Measurements from ENCODE around the gene FMN1. TPM values are rescaled to one million over a fixed set of nuclear protein-coding genes. Genes with fewer than 3 reads are reported as not detected.

FMN1 gene
- total and polyA plus RNA-seq, 10 donors: 0.43 to 42.1 (median 8.6) TPM

DNA sequence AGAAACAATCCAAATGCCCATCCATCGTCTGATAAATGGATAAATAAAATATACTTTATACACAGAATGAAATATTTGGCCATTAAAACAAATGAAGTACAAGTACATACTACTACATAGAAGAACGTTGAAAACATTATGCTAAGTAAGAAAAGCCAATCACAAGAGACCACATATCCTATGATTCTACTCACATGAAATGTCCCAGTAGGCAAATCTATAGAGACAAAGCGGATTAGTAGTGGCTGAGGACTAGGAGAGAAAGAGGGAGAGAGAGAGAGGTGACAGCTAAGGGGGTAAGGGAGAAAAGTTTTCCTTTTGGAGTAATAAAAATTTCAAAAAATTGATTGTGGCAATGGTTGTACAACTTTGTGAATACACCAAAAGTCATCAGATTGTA, 329.7 kb downstream of the FMN1 start:
- Histone ChIP-seq H3K4me1 (peaks cover 3 to 46% (median 18%) of the 10 kb centered on the region in 6 donors), H3K27ac (no peak overlapping the region), H3K9me3 (no peaks in the 10 kb centered on the region), H3K36me3 (no peaks in the 10 kb centered on the region), H3K27me3 (replicated peaks in 1 of 7) (no peaks in the 10 kb centered on the region), H3K4me3 (no peak overlapping the region)
- intact Hi-C loops (cut with DNase I; ENCODE audit: low total_unique reads): no loop called here
- TF ChIP-seq, protein P1, sequence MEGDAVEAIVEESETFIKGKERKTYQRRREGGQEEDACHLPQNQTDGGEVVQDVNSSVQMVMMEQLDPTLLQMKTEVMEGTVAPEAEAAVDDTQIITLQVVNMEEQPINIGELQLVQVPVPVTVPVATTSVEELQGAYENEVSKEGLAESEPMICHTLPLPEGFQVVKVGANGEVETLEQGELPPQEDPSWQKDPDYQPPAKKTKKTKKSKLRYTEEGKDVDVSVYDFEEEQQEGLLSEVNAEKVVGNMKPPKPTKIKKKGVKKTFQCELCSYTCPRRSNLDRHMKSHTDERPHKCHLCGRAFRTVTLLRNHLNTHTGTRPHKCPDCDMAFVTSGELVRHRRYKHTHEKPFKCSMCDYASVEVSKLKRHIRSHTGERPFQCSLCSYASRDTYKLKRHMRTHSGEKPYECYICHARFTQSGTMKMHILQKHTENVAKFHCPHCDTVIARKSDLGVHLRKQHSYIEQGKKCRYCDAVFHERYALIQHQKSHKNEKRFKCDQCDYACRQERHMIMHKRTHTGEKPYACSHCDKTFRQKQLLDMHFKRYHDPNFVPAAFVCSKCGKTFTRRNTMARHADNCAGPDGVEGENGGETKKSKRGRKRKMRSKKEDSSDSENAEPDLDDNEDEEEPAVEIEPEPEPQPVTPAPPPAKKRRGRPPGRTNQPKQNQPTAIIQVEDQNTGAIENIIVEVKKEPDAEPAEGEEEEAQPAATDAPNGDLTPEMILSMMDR (IDR thresholded peaks at IDR 0.05 in 8 of 11, conservative IDR thresholded peaks at IDR 0.05 in 3 of 11): no peak
- TF ChIP-seq POLR2AphosphoS5 (IDR thresholded peaks at IDR 0.05) (no peak), POLR2A (IDR thresholded peaks at IDR 0.05) (no peak)
- no peak for DNase-seq
- WGBS, 5 donors: 88 to 95% (median 90%) methylated on average over 3 of the region's 3 CpGs

DNA sequence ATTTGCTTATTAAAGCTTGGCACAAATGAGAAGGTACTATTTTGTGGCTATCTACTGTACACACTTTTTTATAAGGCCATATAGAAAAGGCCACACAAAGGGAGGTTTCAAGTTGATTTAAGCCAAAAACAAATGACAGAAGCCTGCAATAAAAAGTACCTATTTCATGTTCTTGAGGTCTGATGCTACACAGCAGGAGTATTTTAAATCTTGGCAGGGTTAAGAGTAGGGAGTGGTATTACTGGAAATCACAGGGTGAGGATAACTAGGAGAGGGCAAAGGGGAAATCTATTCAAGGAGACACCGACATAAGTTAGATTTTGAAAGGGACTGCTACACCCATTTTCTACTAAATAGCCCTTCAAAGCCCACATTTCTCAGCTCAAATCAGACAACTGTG, 330.5 kb downstream of the FMN1 start:
- DNase-seq: no peak
- intact Hi-C loops (cut with DNase I; ENCODE audit: low total_unique reads): no loop called here
- H3K4me1 ChIP-seq: peaks cover 3 to 43% (median 18%) of the 10 kb centered on the region in 6 donors
- H3K9me3 ChIP-seq: no peaks in the 10 kb centered on the region
- TF ChIP-seq, protein P1 (IDR thresholded peaks at IDR 0.05 in 8 of 11, conservative IDR thresholded peaks at IDR 0.05 in 3 of 11): no peak
- TF ChIP-seq POLR2A (IDR thresholded peaks at IDR 0.05) (no peak), POLR2AphosphoS5 (IDR thresholded peaks at IDR 0.05) (no peak)
- WGBS, 5 donors: 40 to 80% (median 74%) methylated on average over 1 of the region's 1 CpG
- no peak overlapping the region for H3K27ac ChIP-seq
- H3K27me3 ChIP-seq (replicated peaks in 1 of 7): no peaks in the 10 kb centered on the region
- no peak overlapping the region for H3K4me3 ChIP-seq
- H3K36me3 ChIP-seq: no peaks in the 10 kb centered on the region

DNA sequence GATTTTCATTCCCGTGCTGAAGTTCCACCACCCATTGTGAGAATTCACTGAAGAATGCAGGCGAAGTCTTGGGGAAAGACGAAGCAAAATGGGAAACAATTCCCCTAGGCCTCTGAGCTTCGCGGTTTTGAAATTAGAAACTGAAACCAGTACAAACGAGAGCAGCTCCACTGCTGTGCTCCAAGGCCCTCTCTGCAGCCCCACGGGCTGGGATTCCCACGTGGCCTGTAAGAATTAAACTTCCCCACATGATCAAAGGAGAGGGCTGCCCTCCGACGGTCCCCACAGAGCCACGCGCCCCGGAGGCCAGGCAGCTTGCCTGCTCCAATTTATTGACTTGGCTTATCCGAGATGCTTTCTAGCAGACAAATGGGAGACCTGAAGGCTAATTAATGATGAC, 332.8 kb downstream of the FMN1 start:
- peak; percentile 80 for DNase-seq
- peaks cover 3 to 39% (median 16%) of the 10 kb centered on the region in 6 donors for H3K4me1 ChIP-seq
- intact Hi-C loops (cut with DNase I; ENCODE audit: low total_unique reads): no loop called here
- no peaks in the 10 kb centered on the region for H3K27me3 ChIP-seq (replicated peaks in 1 of 7)
- peak overlapping the region in 7 of 8 donors; percentile 28 to 78 (median 58) for H3K27ac ChIP-seq
- peak overlapping the region in 3 of 8 donors; percentile 6 to 19 (median 15) for H3K4me3 ChIP-seq
- TF ChIP-seq, protein P1 (IDR thresholded peaks at IDR 0.05 in 8 of 11, conservative IDR thresholded peaks at IDR 0.05 in 3 of 11): no peak
- peak in 2 of 3 donors; percentile 43 for TF ChIP-seq POLR2AphosphoS5 (IDR thresholded peaks at IDR 0.05)
- no peaks in the 10 kb centered on the region for H3K9me3 ChIP-seq
- no peaks in the 10 kb centered on the region for H3K36me3 ChIP-seq
- 27 to 42% (median 33%) methylated on average over 14 of the region's 14 CpGs for WGBS, 5 donors

DNA sequence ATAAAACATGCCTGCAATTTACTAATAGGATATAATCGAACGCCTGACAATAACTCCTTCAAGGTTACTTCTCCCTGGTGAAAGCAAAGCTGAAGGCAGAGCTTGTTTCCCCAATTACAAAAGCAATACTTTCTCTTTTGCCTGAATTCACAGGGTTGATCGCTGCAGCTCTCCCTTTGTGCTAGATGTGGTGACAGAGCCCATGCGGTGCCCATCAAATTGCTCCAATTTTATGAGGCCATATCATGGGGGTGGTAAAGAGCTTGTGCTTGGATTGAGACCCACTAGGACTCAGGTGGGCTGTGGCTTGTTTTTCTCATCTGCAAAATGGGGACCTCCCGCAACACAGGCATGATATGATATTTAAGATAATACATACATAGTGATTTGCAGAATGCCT, 333.3 kb downstream of the FMN1 start:
- Histone ChIP-seq H3K4me3 (no peak overlapping the region), H3K27me3 (replicated peaks in 1 of 7) (no peaks in the 10 kb centered on the region), H3K27ac (peak overlapping the region in 7 of 8 donors; percentile 28 to 78 (median 58)), H3K4me1 (peaks cover 3 to 33% (median 14%) of the 10 kb centered on the region in 6 donors), H3K9me3 (no peaks in the 10 kb centered on the region), H3K36me3 (no peaks in the 10 kb centered on the region)
- intact Hi-C loops (cut with DNase I; ENCODE audit: low total_unique reads): no loop called here
- TF ChIP-seq, protein P1 (IDR thresholded peaks at IDR 0.05 in 8 of 11, conservative IDR thresholded peaks at IDR 0.05 in 3 of 11): no peak
- TF ChIP-seq POLR2A (IDR thresholded peaks at IDR 0.05): no peak
- TF ChIP-seq POLR2AphosphoS5 (IDR thresholded peaks at IDR 0.05): no peak
- 90 to 96% (median 92%) methylated on average over 5 of the region's 5 CpGs for WGBS, 5 donors
- no peak for DNase-seq
